ENCODE measurements around the gene RAD21L1. TPM values are rescaled to one million over a fixed set of nuclear protein-coding genes. Genes with fewer than 3 reads are reported as not detected.

RAD21L1 gene
- total and polyA plus RNA-seq, 11 donors = not detected

DNA sequence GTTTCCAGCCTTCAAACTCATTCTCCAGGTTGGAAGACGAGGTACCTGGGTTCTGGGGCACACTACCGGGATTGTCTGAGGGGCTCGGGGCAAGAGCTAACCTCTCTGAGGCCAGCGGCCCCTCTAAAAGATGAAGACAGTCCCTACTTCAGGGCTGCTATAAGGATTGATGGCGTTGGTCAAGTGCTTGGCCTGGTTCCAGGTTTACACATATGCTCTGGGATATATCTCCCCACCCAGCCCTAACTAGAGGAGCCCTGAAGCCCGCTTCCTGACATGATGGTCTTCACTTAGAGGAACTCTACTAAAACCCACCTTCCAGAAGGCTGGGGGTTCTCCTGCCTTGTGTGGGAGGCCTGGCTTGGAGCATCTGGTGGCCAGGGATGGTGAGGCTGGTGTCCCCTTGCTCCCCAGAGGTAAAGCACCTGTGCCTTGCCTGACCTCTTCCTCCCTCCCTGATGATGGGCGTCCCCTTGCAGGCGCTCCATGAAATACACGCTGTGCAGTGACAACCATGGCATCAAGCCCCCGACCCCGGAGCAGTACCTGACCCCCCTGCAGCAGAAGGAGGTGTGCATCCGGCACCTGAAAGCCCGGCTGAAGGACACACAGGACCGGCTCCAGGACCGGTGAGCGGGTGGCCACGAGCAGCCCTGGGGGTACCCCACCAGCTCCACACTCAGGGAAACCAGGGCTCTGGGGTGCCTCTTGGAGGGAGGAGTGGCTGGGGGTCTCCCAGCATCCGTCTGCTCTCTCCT, 74.4 kb downstream of the RAD21L1 start:
- DNase-seq = peak in 1 of 5 donors; percentile 8
- TF ChIP-seq POLR2A (IDR thresholded peaks at IDR 0.05) (no peak), CTCF (IDR thresholded peaks at IDR 0.05) (no peak)

GRCh38 chr20:1301031-1301529, 75.2 kb downstream of the RAD21L1 start:
- peak in 1 of 4 donors; percentile 28 for ATAC-seq

More for the DNA sequence above, 74.4 kb downstream of the RAD21L1 start:
- WGBS, 4 donors = 93 to 97% (median 94%) methylated on average over 3 to 18 of the region's 18 CpGs
- no peaks in the 10 kb centered on the region for H3K9me3 ChIP-seq
- no peaks in the 10 kb centered on the region for H3K27me3 ChIP-seq
- no peak overlapping the region for H3K4me3 ChIP-seq
- H3K4me1 ChIP-seq = peaks cover 0 to 9% (median 0%) of the 10 kb centered on the region in 12 donors
- no peak for ATAC-seq
- H3K36me3 ChIP-seq = peaks cover 0 to 28% (median 6%) of the 10 kb centered on the region in 9 donors
- peak overlapping the region in 1 of 12 donors; percentile 49 for H3K27ac ChIP-seq
- intact Hi-C loops (cut with DNase I) = no loop called here

GRCh38 chr20:1302685-1303541, 77.1 kb downstream of the RAD21L1 start:
- no peak overlapping the region for H3K4me3 ChIP-seq
- peak in 1 of 5 donors; percentile 4 for DNase-seq
- no peak for ATAC-seq
- TF ChIP-seq CTCF (IDR thresholded peaks at IDR 0.05) (no peak), POLR2A (IDR thresholded peaks at IDR 0.05) (no peak)
- intact Hi-C loops (cut with DNase I) = no loop called here
- WGBS, 4 donors = 79 to 88% (median 85%) methylated on average over 12 of the region's 12 CpGs
- H3K36me3 ChIP-seq = peaks cover 0 to 33% (median 8%) of the 10 kb centered on the region in 9 donors
- no peaks in the 10 kb centered on the region for H3K27me3 ChIP-seq
- no peak overlapping the region for H3K27ac ChIP-seq
- H3K4me1 ChIP-seq = peaks cover 0 to 9% (median 0%) of the 10 kb centered on the region in 12 donors
- no peaks in the 10 kb centered on the region for H3K9me3 ChIP-seq

More at GRCh38 chr20:1301031-1301529, 75.2 kb downstream of the RAD21L1 start:
- TF ChIP-seq POLR2A (IDR thresholded peaks at IDR 0.05) (no peak), CTCF (IDR thresholded peaks at IDR 0.05) (no peak)
- no peaks in the 10 kb centered on the region for H3K9me3 ChIP-seq
- no peaks in the 10 kb centered on the region for H3K27me3 ChIP-seq
- H3K4me3 ChIP-seq = no peak overlapping the region
- WGBS, 4 donors = 67 to 74% (median 74%) methylated on average over 9 of the region's 9 CpGs
- H3K36me3 ChIP-seq = peaks cover 0 to 36% (median 8%) of the 10 kb centered on the region in 9 donors
- peak in 1 of 5 donors; percentile 30 for DNase-seq
- H3K27ac ChIP-seq = peak overlapping the region in 1 of 12 donors; percentile 49
- H3K4me1 ChIP-seq = peaks cover 0 to 9% (median 0%) of the 10 kb centered on the region in 12 donors
- intact Hi-C loops (cut with DNase I) = no loop called here
